Measurements from ENCODE around the gene GRIP1. TPM values are rescaled to one million over a fixed set of nuclear protein-coding genes. Genes with fewer than 3 reads are reported as not detected.

Gene GRIP1
- total RNA-seq, 2 donors from 2014 or later, result 5.2 to 19.5 TPM

DNA sequence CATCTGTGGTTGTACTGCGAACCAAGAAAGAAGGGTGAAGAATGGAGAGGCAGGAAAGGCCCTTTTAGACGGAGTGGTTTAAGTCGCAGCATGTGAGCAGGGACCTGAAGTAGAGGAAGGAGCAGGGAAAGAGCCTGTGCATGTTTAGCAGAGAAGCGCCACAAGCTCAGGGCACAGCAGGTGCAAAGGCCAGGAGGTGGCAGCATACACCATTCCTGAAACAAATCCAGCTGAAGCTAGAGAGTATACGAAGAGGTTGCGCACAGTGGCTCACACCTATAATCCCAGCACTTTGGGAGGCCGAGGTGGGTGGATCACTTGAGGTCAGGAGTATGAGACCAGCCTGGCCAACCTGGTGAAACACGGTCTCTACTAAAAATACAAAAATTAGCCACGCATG lies 326.7 kb downstream of the GRIP1 start:
- Histone ChIP-seq H3K4me1 (replicated peaks) (no peaks in the 10 kb centered on the region), H3K27ac (no peak overlapping the region), H3K4me3 (no peak overlapping the region), H3K27me3 (replicated peaks; ENCODE audit: insufficient read depth) (no peaks in the 10 kb centered on the region), H3K9me3 (no peaks in the 10 kb centered on the region), H3K36me3 (no peaks in the 10 kb centered on the region)
- no peak for DNase-seq (ENCODE audit: low spot score)
- intact Hi-C loops (cut with DNase I), result no loop called here
- 80% methylated on average over 9 of the region's 9 CpGs for WGBS
- no peak for TF ChIP-seq POLR2AphosphoS5 (IDR thresholded peaks at IDR 0.05)
- no peak for TF ChIP-seq POLR2A (IDR thresholded peaks at IDR 0.05)
- TF ChIP-seq CTCF (IDR thresholded peaks at IDR 0.05), result peak in 3 of 4 experiments; percentile 6 to 12 (median 7)

DNA sequence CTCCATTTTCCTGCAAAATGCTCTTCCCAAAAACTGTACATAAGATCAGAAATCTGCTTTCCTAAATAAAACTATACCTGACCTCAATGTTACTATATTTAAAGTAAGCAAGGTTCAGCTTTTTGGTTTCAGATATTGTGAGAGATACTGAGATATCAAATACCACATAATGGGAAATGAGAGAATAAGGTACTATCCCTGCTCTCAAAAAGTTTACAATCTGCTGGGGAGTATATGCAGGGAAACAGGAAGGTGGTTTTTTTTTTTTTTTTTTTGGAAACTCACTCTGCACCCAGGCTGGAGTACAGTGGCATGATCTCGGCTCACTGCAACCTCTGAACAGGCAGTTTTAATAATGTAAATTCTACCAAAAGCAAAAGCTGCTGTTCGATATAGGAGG lies 327.6 kb downstream of the GRIP1 start:
- intact Hi-C loops (cut with DNase I), result no loop called here
- no peaks in the 10 kb centered on the region for H3K36me3 ChIP-seq
- WGBS, result 92% methylated on average over 2 of the region's 2 CpGs
- no peak overlapping the region for H3K4me3 ChIP-seq
- no peaks in the 10 kb centered on the region for H3K9me3 ChIP-seq
- TF ChIP-seq POLR2AphosphoS5 (IDR thresholded peaks at IDR 0.05) (no peak), CTCF (IDR thresholded peaks at IDR 0.05) (no peak), POLR2A (IDR thresholded peaks at IDR 0.05) (no peak)
- H3K27me3 ChIP-seq (replicated peaks; ENCODE audit: insufficient read depth), result no peaks in the 10 kb centered on the region
- no peak for DNase-seq (ENCODE audit: low spot score)
- no peak overlapping the region for H3K27ac ChIP-seq
- H3K4me1 ChIP-seq (replicated peaks), result no peaks in the 10 kb centered on the region

GRCh38 chr12:66345956-66346355 lies 332.9 kb downstream of the GRIP1 start:
- no peak for DNase-seq (ENCODE audit: low spot score)
- 98% methylated on average over 2 of the region's 2 CpGs for WGBS
- TF ChIP-seq CTCF (IDR thresholded peaks at IDR 0.05) (no peak), POLR2AphosphoS5 (IDR thresholded peaks at IDR 0.05) (no peak), POLR2A (IDR thresholded peaks at IDR 0.05) (no peak)
- no peak overlapping the region for H3K4me3 ChIP-seq
- no peak overlapping the region for H3K27ac ChIP-seq
- no peaks in the 10 kb centered on the region for H3K9me3 ChIP-seq
- no peaks in the 10 kb centered on the region for H3K27me3 ChIP-seq (replicated peaks; ENCODE audit: insufficient read depth)
- no peaks in the 10 kb centered on the region for H3K4me1 ChIP-seq (replicated peaks)
- H3K36me3 ChIP-seq, result no peaks in the 10 kb centered on the region
- intact Hi-C loops (cut with DNase I), result no loop called here

DNA sequence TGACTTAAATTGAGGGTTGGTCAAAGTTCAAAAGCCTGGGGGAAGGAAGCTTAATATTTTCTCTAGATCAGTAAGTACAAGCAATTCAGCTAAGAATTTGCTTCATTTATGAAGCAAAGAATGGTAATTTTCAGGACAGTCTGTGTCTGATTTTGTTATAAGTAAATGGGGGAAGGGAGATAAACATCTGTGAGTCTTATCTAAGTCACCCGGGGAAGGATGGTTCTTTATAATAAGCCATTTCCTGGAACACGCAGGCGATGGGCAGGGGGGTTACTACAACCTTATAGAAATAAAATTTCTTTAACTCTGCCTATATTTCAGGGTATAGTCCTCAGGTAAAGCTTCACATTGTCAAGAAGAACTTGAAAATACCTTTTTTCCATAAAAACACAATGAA lies 333.7 kb downstream of the GRIP1 start:
- no peak overlapping the region for H3K4me3 ChIP-seq
- 74% methylated on average over 3 of the region's 3 CpGs for WGBS
- no peak for TF ChIP-seq POLR2AphosphoS5 (IDR thresholded peaks at IDR 0.05)
- no peak for TF ChIP-seq CTCF (IDR thresholded peaks at IDR 0.05)
- no peak for TF ChIP-seq POLR2A (IDR thresholded peaks at IDR 0.05)
- DNase-seq (ENCODE audit: low spot score), result no peak
- no peaks in the 10 kb centered on the region for H3K4me1 ChIP-seq (replicated peaks)
- intact Hi-C loops (cut with DNase I), result no loop called here
- H3K36me3 ChIP-seq, result no peaks in the 10 kb centered on the region
- no peak overlapping the region for H3K27ac ChIP-seq
- H3K9me3 ChIP-seq, result no peaks in the 10 kb centered on the region
- H3K27me3 ChIP-seq (replicated peaks; ENCODE audit: insufficient read depth), result no peaks in the 10 kb centered on the region

- Histone ChIP-seq H3K4me3 (no peak overlapping the region), H3K4me1 (replicated peaks) (no peaks in the 10 kb centered on the region), H3K36me3 (no peaks in the 10 kb centered on the region), H3K9me3 (no peaks in the 10 kb centered on the region), H3K27ac (no peak overlapping the region), H3K27me3 (replicated peaks; ENCODE audit: insufficient read depth) (no peaks in the 10 kb centered on the region)
- DNase-seq (ENCODE audit: low spot score), result no peak
- TF ChIP-seq CTCF (IDR thresholded peaks at IDR 0.05) (no peak), POLR2A (IDR thresholded peaks at IDR 0.05) (no peak), POLR2AphosphoS5 (IDR thresholded peaks at IDR 0.05) (no peak)
- intact Hi-C loops (cut with DNase I), result no loop called here
- 100% methylated on average over 4 of the region's 4 CpGs for WGBS
Measured at GRCh38 chr12:66341126-66341525, 337.8 kb downstream of the GRIP1 start.

Measured in prostate gland (tissue), 2 donors.